SK-N-SH treated with all-trans-retinoic acid at 6 μM for 48 hours (cell line): ENCODE data around the gene DNMBP.
"Not testable (repeated sequence)": the region's sequence is repeated elsewhere in the genome, so short reads cannot be mapped to it uniquely, and the experiment has no call there.

ENCODE experiments used
- ATAC-seq: fragments of 200-7000 bp; cut with Tn5 transposase; 3 replicates; pipeline ENCODE4 v1.9.1; 2020; ENCODE audit warnings: mild to moderate bottlenecking, moderate library complexity
- ARNTL ChIP-seq: fragments of 450-650 bp; formaldehyde crosslinking; IDR thresholded peaks from 2 replicates; pipeline ENCODE4 v1.5.0; 2020; ENCODE audit warnings: low read depth, mild to moderate bottlenecking, moderate library complexity, borderline replicate concordance
- BACH2 ChIP-seq: fragments of 250-450 bp; sonication (Bioruptor Pico); IDR thresholded peaks from 2 replicates; pipeline ENCODE4 v1.9.0; 2021; ENCODE audit warnings: mild to moderate bottlenecking, borderline replicate concordance
- CREB5 ChIP-seq: fragments of 250-450 bp; sonication (Bioruptor Pico); IDR thresholded peaks from 2 replicates; pipeline ENCODE4 v1.5.1; 2020; ENCODE audit warnings: low read depth, mild to moderate bottlenecking, moderate library complexity
- CSDC2 ChIP-seq: fragments of 250-450 bp; sonication (Bioruptor Pico); IDR thresholded peaks from 2 replicates; pipeline ENCODE4 v1.5.0; 2020; ENCODE audit warnings: mild to moderate bottlenecking, moderate library complexity
- CSRNP3 ChIP-seq: fragments of 250-450 bp; sonication (Bioruptor Pico); IDR thresholded peaks from 2 replicates; pipeline ENCODE4 v1.5.1; 2021; ENCODE audit warnings: mild to moderate bottlenecking, moderate library complexity
- GLIS3 ChIP-seq: fragments of 250-450 bp; sonication (Bioruptor Pico); IDR thresholded peaks from 2 replicates; pipeline ENCODE4 v1.5.0; 2020; ENCODE audit warnings: mild to moderate bottlenecking, moderate library complexity
- OSR1 ChIP-seq: fragments of 250-450 bp; sonication (Bioruptor Pico); IDR thresholded peaks from 2 replicates; pipeline ENCODE4 v1.8.0; 2022; ENCODE audit warnings: moderate library complexity, mild to moderate bottlenecking, inconsistent platforms
- PPARA ChIP-seq: fragments of 250-450 bp; sonication (Bioruptor Pico); IDR thresholded peaks from 2 replicates; pipeline ENCODE4 v1.5.0; 2020; ENCODE audit warnings: mild to moderate bottlenecking, borderline replicate concordance
- RARB ChIP-seq: fragments of 250-450 bp; sonication (Bioruptor Pico); IDR thresholded peaks from 2 replicates; pipeline ENCODE4 v1.8.0; 2021; ENCODE audit warnings: mild to moderate bottlenecking, moderate library complexity
- SNAI2 ChIP-seq: fragments of 250-450 bp; sonication (Bioruptor Pico); IDR thresholded peaks from 2 replicates; pipeline ENCODE4 v1.5.0; 2020; ENCODE audit warnings: mild to moderate bottlenecking, moderate library complexity
- TCF4 ChIP-seq: fragments of 250-450 bp; sonication (Bioruptor Pico); IDR thresholded peaks from 2 replicates; pipeline ENCODE4 v1.8.0; 2021; ENCODE audit warnings: mild to moderate bottlenecking, moderate library complexity, borderline replicate concordance
- TOX ChIP-seq: fragments of 250-450 bp; sonication (Bioruptor Pico); IDR thresholded peaks from 2 replicates; pipeline ENCODE4 v1.8.0; 2021; ENCODE audit warnings: mild to moderate bottlenecking, moderate library complexity, borderline replicate concordance
- TSHZ2 ChIP-seq: fragments of 250-450 bp; sonication (Bioruptor Pico); IDR thresholded peaks from 2 replicates; pipeline ENCODE4 v1.5.0; 2020; ENCODE audit warnings: mild to moderate bottlenecking, moderate library complexity
- ZC3H10 ChIP-seq: fragments of 250-450 bp; sonication (Bioruptor Pico); IDR thresholded peaks from 2 replicates; pipeline ENCODE4 v1.5.1; 2021; ENCODE audit warnings: mild to moderate bottlenecking, moderate library complexity
- ZFP3 ChIP-seq: fragments of 250-450 bp; sonication (Bioruptor Pico); IDR thresholded peaks from 2 replicates; pipeline ENCODE4 v1.5.0; 2020; ENCODE audit warnings: mild to moderate bottlenecking, moderate library complexity
- ZFP30 ChIP-seq: fragments of 450-650 bp; formaldehyde crosslinking; IDR thresholded peaks from 2 replicates; pipeline ENCODE4 v1.5.0; 2022; ENCODE audit warnings: mild to moderate bottlenecking, moderate library complexity
- ZNF565 ChIP-seq: fragments of 450-650 bp; formaldehyde crosslinking; conservative IDR thresholded peaks from 2 replicates; pipeline ENCODE4 v1.5.0; 2020; ENCODE audit warnings: low read depth, mild to moderate bottlenecking, moderate library complexity
- ZNF70 ChIP-seq: fragments of 450-650 bp; formaldehyde crosslinking; IDR thresholded peaks from 2 replicates; pipeline ENCODE4 v1.5.0; 2020; ENCODE audit warnings: mild to moderate bottlenecking, moderate library complexity
- ZNF8 ChIP-seq: fragments of 450-650 bp; formaldehyde crosslinking; IDR thresholded peaks from 2 replicates; pipeline ENCODE4 v1.5.0; 2020; ENCODE audit warnings: mild to moderate bottlenecking, moderate library complexity
- TF ChIP-seq, protein P1 (sequence below): fragments of 250-450 bp; sonication (Bioruptor Pico); IDR thresholded peaks from 2 replicates; pipeline ENCODE4 v1.8.0; 2020; ENCODE audit warnings: mild to moderate bottlenecking, moderate library complexity, borderline replicate concordance

DNMBP gene

DNA sequence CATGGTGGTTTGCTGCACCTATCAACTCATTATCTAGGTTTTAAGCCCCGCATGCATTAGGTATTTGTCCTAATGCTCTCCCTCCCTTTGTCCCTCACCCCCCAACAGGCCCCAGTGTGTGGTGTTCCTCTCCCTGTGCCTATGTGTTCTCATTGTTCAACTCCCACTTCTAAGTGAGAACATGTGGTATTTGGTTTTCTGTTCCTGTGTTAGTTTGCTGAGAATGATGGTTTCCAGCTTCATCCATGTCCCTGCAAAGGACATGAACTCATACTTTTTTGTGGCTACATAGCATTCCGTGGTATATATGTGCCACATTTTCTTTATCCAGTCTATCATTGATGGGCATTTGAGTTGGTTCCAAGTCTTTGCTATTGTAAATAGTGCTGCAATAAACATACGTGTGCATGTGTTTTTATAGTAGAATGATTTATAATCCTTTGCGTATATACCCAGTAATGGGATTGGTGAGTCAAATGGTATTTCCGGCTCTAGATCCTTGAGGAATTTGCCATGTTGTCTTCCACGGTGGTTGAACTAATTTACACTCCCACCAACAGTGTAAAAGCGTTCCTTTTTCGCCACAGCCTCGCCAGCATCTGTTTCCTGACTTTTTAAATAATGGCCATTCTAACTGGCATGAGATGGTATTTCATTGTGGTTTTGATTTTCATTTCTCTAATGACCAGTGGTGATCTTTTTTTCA is 146.1 kb downstream of the DNMBP start:
- ATAC-seq = not testable (repeated sequence)

GRCh38 chr10:99860466-99860865 is 149.3 kb downstream of the DNMBP start:
- no peak for ATAC-seq
- no peak for TF ChIP-seq ZFP30
- TF ChIP-seq CSRNP3 (CRISPR knock-in tag) = no peak
- TF ChIP-seq GLIS3 (CRISPR knock-in tag) = no peak
- no peak for TF ChIP-seq TOX (CRISPR knock-in tag)
- no peak for TF ChIP-seq ZC3H10 (CRISPR knock-in tag)
- TF ChIP-seq ZNF565 (CRISPR knock-in tag) = no peak

More for the DNA sequence above, 146.1 kb downstream of the DNMBP start:
- TF ChIP-seq TOX (CRISPR knock-in tag) = peak; percentile 36; the same call in 1 of the 2 replicates

GRCh38 chr10:99859585-99859984 is 150.2 kb downstream of the DNMBP start:
- TF ChIP-seq ZNF70 (CRISPR knock-in tag) (no peak), ZFP30 (no peak), SNAI2 (CRISPR knock-in tag) (no peak), GLIS3 (CRISPR knock-in tag) (no peak), ZC3H10 (CRISPR knock-in tag) (no peak), CSDC2 (no peak), CSRNP3 (CRISPR knock-in tag) (no peak), PPARA (no peak), BACH2 (CRISPR knock-in tag) (no peak), TCF4 (CRISPR knock-in tag) (no peak), ZNF8 (no peak), OSR1 (CRISPR knock-in tag) (no peak)
- peak; percentile 72 for ATAC-seq

- ATAC-seq = no peak
Observed at GRCh38 chr10:99858849-99859248, 150.9 kb downstream of the DNMBP start.

More at GRCh38 chr10:99858849-99859248, 150.9 kb downstream of the DNMBP start:
- TF ChIP-seq GLIS3 (CRISPR knock-in tag) (no peak), RARB (CRISPR knock-in tag) (no peak), ARNTL (CRISPR knock-in tag) (no peak), SNAI2 (CRISPR knock-in tag) (no peak), TCF4 (CRISPR knock-in tag) (no peak), TSHZ2 (CRISPR knock-in tag) (no peak), ZNF70 (CRISPR knock-in tag) (no peak), ZFP3 (CRISPR knock-in tag) (no peak), OSR1 (CRISPR knock-in tag) (no peak), ZFP30 (no peak), CREB5 (no peak)
- TF ChIP-seq, protein P1, sequence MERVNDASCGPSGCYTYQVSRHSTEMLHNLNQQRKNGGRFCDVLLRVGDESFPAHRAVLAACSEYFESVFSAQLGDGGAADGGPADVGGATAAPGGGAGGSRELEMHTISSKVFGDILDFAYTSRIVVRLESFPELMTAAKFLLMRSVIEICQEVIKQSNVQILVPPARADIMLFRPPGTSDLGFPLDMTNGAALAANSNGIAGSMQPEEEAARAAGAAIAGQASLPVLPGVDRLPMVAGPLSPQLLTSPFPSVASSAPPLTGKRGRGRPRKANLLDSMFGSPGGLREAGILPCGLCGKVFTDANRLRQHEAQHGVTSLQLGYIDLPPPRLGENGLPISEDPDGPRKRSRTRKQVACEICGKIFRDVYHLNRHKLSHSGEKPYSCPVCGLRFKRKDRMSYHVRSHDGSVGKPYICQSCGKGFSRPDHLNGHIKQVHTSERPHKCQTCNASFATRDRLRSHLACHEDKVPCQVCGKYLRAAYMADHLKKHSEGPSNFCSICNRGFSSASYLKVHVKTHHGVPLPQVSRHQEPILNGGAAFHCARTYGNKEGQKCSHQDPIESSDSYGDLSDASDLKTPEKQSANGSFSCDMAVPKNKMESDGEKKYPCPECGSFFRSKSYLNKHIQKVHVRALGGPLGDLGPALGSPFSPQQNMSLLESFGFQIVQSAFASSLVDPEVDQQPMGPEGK (CRISPR knock-in tag) = no peak
- TF ChIP-seq, all 23 proteins: peak for 0
